Neural cell (in vitro differentiated cells): ENCODE data around the gene MPLKIP.

Experiments used
- CTCF ChIP-seq: fragments of 450-650 bp; IDR thresholded peaks from 2 replicates; pipeline ENCODE4 v1.5.1; 2014; ENCODE audit warnings: antibody characterized with exemption, mild to moderate bottlenecking, moderate library complexity; ENCODE audit not compliant: poor library complexity, severe bottlenecking
- POLR2AphosphoS5 ChIP-seq: IDR thresholded peaks from 2 replicates; pipeline ENCODE4 v1.6.1; 2012
- RAD21 ChIP-seq: fragments of 450-650 bp; conservative IDR thresholded peaks from 2 replicates; pipeline ENCODE4 v1.6.1; 2014; ENCODE audit warnings: antibody characterized with exemption, mild to moderate bottlenecking, moderate library complexity
- REST ChIP-seq: IDR thresholded peaks from 2 replicates; pipeline ENCODE4 v1.6.1; 2012; ENCODE audit warnings: borderline replicate concordance

GRCh38 chr7:40182452-40182851 lies 48.0 kb upstream of the MPLKIP start:
- TF ChIP-seq CTCF, result no peak
- TF ChIP-seq POLR2AphosphoS5, result no peak
- TF ChIP-seq RAD21, result no peak
- no peak for TF ChIP-seq REST
